HG03175 (cell line): ENCODE data around the gene ALG14.
A peak's percentile ranks its signal among the peaks of the same experiment; 100 is the strongest.

ENCODE experiments used
- ATAC-seq: cut with Tn5 transposase; IDR thresholded peaks from one replicate; pipeline ENCODE4 v1.9.1; 2021; ENCODE audit warnings: mild to moderate bottlenecking, moderate library complexity; ENCODE audit not compliant: unreplicated experiment

Gene ALG14

DNA sequence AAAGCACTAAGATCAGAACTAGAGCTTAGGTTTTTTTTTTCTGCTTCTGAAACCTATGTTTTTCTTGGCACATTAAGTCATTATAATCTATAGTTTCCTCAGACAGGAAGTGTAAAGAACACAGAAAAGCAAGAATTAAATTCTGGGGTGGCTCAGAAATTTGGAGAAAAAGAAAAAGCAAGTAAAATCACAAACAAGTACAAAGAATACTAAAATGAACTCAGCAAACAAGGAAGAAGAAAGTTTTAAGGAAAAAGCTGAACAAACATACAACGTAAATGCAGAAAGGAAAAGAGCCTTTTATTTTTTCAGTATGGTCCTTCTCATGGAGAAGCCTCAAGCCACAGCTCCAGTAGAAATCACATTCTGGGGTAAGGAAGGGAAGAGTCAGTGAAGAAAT, 137.3 kb downstream of the ALG14 start:
- ATAC-seq = no peak

DNA sequence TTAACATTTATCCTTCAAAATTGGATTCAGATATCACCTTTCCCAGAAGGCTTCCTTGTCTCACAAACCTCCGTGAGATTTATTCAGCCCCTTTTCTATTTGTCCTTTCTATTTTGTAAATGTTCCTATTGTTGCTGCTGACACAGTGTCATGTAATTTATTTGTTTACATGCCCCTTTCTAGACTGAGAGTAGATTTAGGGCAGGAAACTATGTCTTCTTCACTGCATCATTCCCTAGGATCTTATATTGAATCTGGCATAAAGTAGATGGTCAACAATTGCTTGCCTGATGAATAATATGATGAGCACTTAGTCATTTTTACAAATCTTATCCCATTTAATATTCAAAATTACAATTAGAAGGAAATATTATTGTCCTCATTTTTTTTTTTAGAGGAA, 137.7 kb downstream of the ALG14 start:
- ATAC-seq = no peak

DNA sequence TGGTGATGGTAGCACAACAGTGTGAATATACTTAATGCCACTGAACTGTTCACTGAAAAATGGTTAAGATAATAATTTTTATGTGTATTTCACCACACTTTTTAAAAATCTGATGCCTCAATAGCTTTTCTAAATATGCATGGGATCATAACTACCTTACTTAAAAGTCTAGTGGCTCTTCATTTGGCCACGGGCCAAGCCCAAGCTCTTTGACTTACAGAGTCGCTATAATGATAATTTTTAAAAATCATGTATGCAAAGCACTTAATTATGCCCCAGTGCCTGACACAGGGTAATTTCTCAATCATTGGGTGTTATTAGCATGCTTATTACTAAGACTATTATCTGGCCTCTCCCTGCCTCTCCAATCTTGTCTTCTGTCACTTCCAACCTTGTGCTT, 138.2 kb downstream of the ALG14 start:
- ATAC-seq = no peak

DNA sequence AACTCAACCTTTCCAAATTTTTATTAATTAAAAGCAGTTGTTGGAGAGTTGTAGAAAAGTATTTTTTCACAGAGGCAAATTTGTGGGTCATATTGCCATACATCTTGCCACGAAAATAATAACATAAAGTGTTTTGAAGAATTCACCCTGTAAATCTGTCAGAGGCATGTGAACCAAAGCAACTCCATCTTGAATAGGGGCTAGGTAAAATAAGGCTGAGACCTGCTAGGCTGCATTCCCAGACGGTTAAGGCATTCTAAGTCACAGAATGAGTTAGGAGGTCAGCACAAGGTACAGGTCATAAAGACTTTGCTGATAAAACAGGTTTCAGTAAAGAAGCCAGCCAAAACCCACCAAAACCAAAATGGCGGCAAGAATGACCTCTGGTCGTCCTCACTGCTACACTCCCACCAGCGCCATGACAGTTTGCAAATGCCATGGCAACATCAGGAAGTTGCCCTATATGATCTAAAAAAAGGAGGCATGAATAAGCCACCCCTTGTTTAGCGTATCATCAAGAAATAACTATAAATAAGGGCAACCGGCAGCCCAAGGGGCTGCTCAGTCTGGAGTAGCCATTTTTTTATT, 141.4 kb downstream of the ALG14 start:
- no peak for ATAC-seq

DNA sequence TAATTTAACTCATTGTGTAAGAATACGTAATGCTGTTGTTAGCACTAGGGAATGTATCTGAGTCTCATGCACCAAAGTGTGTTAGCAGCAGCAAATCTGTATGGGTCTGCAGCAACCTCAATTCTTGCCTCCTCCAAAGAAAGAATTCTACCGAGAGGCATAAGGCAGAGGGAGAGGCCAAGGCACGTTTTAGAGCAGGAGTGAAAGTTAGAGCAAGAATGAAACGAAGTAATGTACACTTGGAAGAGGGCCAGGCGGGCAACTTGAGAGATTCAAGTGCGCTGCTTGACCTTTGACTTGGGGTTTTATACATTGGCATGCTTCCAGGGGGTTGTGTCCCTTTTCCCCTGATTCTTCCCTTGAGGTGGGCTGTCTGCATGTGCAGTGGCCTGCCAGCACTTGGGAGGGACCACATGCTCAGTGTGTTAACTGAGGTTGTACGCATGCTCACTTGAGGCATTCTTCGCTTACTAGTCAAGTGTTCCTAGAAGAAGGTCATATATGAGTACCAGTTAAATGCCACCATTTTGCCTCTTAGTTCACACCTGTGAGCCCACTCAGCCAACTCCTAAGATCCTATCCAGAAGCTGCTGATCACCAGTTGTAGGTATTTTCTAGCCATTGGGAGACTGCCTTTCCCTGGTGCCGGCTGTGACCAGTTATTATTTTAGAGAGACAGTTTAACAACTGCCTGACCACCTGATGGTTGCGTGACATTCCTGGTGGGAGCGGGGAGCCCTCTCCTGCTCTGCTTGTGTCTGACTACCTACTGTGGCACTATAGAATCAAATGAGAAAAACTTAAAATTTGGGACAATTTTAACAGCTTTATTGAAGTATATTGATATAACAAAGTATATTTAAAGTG, 143.2 kb downstream of the ALG14 start:
- no peak for ATAC-seq

DNA sequence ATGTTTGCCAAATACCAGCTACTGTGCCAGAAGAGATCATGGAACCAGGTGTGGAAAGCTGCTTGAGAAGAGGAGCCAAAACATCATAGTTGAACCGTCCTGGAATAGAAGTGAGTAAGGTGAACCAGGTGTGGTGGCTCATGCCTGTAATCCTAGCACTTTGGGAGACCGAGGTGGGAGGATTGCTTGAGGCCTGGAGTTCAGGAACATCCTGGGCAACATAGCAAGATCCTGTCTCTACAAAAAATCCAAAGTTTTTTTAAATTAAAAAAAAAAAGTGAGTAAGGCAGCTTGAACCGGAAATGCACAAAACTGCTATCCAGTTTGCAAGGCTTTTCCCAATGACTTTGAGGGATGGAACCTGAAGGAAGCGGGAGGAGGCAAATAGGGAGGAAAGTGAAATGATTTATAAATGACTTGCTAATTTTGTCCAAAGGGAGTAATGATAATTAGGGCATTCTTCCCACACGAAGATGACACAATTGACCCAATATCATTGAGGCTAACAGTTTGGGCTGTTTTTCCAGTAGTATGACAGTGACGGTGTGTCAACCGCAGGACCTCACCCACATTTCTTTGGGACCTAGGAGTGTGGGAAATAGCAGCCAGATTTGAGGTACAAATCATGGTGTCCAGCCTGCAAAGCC, 144.3 kb downstream of the ALG14 start:
- no peak for ATAC-seq

DNA sequence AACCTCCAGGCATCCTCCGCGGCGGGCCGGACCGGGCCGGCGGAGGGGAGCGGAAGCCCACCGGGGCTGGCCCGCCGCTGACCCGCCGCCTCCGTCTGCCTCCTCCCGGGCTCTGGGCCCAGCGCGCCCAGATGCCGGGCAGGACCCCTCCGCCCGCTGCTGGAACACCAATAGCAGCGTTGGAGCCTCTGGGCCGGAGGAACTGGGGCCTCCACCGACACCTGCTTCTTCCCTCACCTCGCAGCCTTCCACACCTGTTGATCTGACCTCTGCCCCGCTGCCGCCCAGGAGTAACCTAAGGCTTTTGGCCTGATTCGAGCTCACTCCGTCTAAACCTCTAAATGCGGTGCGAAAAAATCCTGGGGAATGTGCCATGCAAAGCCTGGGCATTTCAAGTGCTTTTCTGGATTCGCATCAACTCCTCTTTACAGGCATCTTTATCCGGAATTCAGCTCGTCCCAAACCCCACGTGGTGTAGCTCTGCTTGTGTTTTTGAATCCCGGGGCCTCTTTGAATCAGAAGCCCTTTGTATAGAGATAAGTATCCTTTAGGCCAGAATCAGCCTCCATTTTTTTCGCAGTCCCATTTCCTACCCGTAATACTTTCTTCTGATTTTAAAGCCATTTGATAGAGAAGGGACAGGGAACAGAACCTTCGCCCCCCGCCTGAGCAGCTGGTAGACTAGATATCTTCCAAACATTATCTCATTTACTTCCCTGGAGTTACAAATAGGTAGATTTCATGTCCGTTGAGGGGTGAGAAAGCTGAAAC, 145.2 kb downstream of the ALG14 start:
- peak; percentile 9 for ATAC-seq

DNA sequence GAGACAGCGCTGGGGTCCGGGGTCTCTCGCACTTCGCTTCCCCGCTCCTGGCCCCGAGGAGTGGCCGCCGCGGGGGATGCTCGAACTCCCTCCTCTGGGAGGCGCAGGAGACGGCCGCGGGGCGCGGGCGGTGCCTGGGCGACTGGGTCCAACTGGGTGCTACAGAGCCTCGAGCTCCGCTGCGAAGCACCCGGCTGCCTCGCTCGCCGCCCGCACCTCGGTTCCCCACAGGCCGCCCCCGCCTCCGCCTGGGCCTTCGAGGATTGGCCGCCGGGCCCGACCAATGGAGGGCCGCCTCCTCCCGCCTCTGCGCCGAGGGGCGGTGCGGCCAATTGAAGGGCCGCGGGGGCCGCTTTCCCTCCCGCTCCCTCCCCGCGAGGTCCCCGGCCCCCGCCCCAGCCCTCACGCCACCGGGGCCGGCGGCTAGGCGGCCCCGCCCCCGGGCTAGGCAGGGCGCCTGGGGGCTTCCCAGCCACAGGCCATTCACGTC, 145.8 kb downstream of the ALG14 start, which contains the start of gene CNN3:
CNN3 (minus strand) TSS at position 196 of the 490 bp plus-strand sequence. CDS start 216 bp downstream, outside the sequence.
- ATAC-seq = peak; percentile 75

DNA sequence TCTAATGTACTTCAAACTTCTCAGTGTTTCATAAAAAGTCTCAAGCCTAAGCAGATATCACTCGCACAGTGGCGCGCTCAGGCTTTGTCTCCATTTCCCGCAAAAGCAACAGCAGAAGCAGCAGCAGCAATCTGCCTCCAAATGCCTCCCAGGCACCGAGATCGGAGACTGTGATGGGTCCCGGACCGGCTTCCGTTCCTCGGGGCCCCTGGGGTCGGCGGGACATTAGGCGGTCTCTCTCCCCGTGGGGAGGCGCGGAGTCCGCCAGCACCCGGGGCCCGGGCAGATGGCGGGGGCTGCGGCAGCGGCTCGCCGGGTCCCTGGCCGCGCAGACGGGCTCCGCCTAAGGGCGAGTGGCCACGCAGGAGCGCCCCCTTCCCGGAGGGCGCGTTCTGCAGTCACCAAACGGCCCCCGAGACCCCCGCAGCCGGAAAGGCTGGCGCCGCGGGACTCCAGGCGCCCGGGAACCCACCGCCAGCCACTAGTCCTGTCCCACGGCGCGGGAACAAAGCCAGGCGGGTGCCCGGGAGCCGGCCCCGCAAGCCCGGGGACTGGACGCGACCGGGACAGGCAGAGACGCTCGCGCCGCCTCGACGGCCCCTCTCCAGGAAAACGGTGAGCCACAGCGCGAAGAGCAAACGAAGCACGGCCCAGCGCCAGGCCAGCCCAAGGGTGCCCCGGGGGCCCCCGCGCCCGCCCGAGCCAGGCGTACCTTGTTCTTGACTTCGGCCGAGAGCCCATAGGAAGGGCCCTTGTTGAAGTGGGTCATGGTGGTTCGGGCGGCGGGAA, 146.4 kb downstream of the ALG14 start:
- peak; percentile 34 for ATAC-seq

DNA sequence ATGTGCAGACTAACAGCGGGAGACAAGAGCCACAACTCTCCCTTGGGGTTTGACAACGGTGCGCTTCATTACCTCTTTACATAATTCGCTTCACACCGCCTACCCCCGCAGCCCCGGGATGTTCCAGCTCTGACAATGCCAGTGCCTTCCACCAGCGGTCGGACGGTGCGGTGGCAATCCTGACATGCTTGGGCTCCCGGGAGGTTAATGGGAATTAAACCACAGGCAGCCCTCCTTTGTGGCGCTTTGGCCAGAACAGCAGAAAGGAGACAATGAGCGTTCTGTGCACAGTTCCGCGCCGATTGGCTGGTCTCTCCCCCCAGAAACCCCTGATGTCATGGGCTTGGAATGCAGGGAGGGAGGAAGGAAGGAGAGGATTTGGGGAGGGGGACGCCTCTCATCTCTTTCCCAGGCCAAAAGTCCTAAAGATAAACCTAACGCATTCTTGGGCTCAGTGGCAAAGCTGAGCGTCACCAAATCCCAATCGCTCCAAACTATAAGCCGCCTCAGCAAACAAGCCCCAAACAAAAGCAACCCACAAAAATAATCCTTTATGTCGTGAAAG, 147.1 kb downstream of the ALG14 start:
- no peak for ATAC-seq

DNA sequence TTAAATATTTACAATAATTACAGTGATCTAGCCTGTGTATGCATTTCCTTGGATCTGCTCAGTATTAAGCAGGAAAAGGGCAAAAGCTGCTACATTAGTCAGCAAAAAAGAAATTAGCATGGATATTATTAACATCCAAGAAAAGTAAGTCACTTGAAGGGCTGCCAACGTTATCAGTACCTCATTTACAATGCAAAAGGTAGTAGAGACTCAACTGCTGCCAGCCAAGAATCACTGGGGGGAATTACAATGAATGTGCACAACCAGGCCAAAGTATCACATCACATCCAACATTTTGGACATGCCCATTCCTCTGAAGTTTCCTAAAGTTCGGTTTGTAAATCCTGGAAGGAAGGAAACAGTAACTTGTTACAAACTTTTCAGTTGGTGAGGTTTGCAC, 147.7 kb downstream of the ALG14 start:
- no peak for ATAC-seq
